H1 (cell line): Measurements from ENCODE around the gene STAT2. TPM values are rescaled to one million over a fixed set of nuclear protein-coding genes. Genes with fewer than 3 reads are reported as not detected.

ENCODE experiments used
- RBBP5 ChIP-seq: IDR thresholded peaks from 2 replicates; pipeline ENCODE4 v1.7.1; 2012; ENCODE audit warnings: low read depth, mild to moderate bottlenecking, inconsistent platforms, low read length, moderate library complexity, borderline replicate concordance
- polyA plus RNA-seq, 7 experiments: library from polyadenylated mRNA; depleted of rRNA in 3 of 7; stranded (reverse) in 5 of 7; unstranded in 2 of 7; fragments of >200 nt in 5 of 7; fragments of 200-250 nt in 2 of 7; gene quantifications; 1 replicate in 5 of 7; 2 replicates in 1 of 7; 4 replicates in 1 of 7; pipeline versions ENCODE4 v1.2.1 to v1.2.3, GENCODE V29; 2011 to 2013; ENCODE audit warnings: missing spikeins in 2 of 7, mixed read lengths in 2 of 7
- total RNA-seq: library from RNA; stranded (reverse); fragmentation: NEBNext Ultra II Directional; extraction: Animal tissue kit (Norgen Biotek cat#: 25700); gene quantifications from 2 replicates; pipeline ENCODE4 v1.2.1, GENCODE V29; 2021

STAT2 gene
- total and polyA plus RNA-seq, 2 of the 8 experiments (the other 6 are each of a cell fraction or from before 2014, with no cell fraction given): 37.1 to 44.7 TPM

- no peak for TF ChIP-seq RBBP5
Measured at GRCh38 chr12:56304872-56305590, 54.9 kb downstream of the STAT2 start (continued).
